Right renal pelvis (tissue), 4 donors: ENCODE results near the gene FGA. TPM values are rescaled to one million over a fixed set of nuclear protein-coding genes. Genes with fewer than 3 reads are reported as not detected.

Source experiments
- DNase-seq, 4 donors: peaks; one replicate each; pipeline ENCODE4 v3.0.0-alpha.2; 2013; ENCODE audit warnings: low read depth in 4 of 4, low spot score in 3 of 4, missing footprints in 1 of 4
- polyA plus RNA-seq, 4 donors: library from polyadenylated mRNA; unstranded; fragments of 120-200 nt; gene quantifications; one replicate each; pipeline ENCODE4 v1.2.1, GENCODE V29; 2013; ENCODE audit not compliant: insufficient read length in 4 of 4

FGA gene
- polyA plus RNA-seq: 1 to 10 TPM in 1 of 4 donors, under 1 TPM in 3; 0.06 to 1.7 (median 0.39) TPM

DNA sequence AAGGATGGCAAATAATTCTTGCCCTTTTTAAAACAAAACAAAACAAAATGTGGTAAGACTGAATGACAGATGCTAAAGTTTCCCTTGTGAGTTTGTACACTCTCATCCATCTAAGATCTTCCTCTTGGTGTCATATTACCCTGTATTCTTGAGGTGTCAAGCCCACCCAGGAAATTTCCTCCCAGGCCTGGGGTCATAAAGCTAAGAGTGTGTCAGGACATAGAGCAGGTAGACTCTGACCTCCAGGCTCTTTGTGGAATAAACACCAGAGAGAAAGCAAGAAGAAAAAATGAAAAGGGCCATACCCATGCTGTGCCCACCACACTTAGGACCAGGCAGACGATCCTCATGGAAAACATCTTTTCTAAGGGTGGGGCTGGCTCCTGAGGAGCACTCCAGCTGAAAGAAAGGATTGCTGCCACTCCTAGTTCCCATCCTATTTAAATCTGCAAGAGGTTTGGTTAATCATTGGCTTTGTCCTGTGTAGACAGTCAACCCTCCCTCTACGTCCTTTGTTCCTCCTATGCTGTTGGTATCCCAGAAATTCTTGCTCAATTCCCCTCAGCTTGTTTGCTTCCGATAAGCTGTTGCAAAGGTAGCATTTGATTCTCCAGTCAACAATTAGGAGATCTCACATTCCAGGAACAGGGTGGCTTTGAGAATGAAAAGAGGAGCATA, at the start of gene FGA:
Gene FGA (minus strand): TSS at position 414 of the 678 bp plus-strand sequence. CDS start 55 bp downstream, at position 359.
- no peak for DNase-seq

DNA sequence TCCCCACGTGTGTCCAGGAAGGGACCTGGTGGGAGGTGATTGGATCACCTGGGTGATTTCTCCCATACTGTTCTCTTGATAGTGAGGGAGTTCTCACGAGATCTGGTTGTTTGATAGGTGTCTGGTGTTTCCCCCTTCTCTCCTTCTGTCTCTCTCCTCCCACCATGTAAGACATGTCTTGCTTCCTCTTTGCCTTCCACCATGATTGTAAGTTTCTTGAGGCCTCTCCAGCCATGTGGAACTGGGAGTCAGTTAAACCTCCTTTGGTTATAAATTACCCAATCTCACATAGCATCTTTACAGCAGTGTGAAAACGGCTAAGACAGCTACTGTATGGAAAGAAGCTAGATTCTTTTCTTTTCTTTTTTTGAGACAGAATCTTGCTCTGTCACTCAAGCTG, 43.5 kb upstream of the FGA start:
- no peak for DNase-seq

DNA sequence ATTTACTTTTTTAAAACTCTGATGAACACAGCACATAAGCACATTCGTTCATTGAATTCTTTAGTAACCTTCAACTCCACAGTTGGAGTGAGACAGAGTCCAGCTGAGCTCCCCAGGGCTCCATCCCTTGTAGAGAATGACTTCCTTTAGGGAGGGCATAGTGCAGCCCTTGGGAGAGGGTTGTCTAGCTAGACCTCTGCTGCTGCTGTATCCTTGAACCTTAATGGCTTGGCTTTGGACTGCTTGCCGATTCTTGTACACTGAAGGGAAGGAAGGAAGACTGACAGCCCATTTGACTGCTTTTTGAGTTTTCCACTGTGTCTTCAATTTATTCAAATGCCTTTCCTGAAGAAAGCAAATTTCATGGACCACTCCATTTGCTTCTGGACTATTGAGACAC, 41.3 kb upstream of the FGA start:
- no peak for DNase-seq

DNA sequence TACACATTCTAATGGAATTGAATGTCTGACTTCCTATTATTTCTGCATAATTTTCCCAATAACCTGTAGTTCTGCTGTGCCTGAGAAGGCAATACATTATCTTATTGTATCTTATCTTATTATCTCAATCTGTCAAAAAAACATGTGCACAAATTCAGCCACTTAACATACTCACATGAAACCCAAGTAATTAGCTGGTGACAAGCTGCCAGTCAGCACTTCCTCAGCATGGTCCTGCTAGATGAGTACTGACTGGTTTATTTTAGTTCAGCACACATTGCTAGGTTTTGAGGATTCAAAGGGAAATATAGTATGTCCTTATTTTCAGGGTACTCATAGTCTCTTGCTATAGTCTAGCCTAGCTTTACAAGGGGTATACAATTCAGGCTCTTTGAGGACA, 39.8 kb upstream of the FGA start:
- DNase-seq: no peak

DNA sequence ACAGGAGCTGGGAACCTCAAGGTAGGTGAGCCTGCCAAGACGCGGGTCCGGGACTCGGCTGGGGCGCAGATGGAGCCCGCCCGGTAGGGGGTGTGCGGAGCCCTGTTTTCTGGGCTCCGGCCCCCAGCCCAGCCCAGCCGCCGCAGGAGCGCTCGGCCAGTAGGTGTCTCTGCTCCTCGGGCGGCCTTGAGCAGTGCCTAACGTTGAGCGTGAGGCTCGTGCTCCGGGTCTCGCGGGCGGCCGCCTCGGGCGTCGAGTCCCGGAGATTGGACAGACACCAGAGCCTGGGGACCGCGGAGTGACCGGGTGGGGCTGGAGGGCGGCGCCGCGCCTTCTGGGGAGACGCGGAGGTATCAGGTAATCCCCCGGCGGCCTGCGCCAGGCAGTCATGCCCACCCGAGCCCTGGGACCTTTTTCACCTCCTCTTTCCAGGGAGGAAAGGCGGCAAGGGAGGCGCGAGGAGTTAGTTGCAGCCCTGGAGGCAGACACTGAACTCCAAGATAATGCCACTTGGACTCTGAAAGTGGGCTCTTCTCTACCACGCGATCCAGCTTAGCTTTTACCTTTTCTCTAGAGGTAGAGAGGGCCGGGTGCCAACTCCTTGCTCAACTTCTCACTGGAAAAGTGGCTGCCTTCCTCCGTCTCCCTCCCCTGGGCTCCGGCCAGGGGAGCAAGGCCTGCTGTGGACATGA, 36.4 kb upstream of the FGA start:
- DNase-seq: peak in 2 of 4 donors; percentile 32 to 35

DNA sequence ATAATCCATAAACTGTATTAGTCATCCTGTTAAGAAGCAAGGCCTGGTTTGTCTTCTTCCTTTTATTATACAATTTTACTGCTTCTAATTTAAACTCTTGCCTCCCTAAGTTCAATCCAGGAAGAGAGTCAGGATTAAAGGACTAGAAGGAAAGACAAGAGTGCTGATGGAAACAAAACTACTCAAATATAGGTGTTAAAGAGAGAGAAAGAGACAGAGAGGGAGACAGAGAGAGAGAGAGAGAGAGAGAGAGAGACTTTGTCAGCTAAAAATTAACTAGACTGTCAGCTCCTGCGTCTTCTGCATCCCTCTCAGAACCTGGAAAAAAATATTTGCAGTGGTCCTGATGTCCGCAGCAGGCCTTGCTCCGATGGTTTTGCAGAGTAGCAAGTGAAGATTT, 35.4 kb upstream of the FGA start:
- DNase-seq: no peak

DNA sequence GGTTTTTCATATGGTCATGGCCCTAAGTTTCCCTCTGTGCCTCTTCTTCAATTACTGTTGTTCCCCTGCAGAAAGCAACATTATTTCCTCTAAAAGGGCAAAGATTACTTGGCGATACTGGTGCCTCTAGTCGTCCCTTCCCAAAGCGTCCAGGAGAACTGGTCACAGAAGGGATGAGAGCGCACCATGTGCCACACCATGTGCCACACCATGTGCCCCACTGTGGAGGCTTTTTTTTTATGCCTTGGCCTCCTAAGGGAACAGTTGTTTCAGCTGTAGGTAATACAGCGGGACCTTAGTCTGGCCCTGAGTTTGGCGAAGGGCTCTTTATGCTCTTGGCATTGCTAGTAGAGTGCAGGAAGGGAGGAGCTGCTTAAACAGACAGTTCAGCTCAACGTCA, 33.5 kb upstream of the FGA start:
- no peak for DNase-seq

DNA sequence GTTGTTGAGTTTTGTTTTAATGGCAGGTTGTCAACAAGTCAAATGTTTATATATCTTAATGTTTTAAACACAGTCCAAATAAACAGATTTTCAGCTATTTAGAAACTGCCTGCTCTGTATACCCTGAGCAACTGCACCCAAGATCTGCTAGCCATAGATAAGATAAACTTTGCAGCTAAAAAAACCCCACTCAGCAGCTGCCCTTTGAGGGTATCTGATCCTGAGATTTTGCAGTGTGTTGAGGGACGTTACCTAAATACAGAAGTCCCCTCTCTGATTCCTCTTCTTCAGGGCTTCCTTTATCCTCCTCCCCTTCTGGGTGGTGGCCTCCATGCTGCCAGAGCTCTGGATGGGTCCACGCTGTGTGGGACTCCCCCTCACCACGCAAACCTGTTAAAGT, 32.9 kb upstream of the FGA start:
- DNase-seq: no peak

DNA sequence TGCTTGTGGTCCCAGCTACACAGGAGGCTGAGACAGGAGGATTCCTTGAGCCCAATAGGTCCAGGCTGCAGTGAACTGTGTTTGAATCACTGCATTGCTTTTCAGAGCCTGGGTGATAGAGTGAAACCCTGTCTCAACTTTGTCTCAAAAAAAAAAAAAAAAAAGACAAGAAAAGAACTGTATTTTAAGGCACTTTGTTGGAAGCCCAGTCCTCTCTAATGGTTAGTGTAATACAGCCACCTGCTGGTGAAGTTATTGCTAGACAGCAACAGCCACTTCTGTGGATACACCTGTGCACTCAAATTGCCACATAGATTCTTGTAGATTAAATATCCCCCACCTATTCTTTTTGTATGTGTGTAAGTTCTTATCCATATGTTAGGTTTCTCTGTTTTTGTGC, 32.1 kb upstream of the FGA start:
- no peak for DNase-seq

DNA sequence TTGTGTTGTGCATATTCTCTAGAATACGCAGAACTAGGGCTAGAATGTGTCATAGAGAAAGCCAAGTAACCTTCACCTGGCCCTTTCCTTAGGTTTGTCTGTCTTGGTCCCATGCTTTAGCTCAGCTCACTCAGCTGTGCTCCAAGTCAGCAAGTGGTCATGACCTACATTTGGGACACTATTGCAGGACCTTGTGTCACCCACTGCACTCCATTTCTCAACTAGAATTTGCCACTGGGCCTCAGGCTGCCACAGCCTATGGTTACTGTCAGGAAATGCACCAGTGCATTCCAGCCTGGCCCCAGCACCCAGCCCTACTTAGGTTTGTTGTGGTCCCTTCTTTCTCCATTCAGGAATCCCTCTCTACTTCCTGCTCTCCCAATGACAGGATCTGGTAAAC, 29.6 kb upstream of the FGA start:
- no peak for DNase-seq

DNA sequence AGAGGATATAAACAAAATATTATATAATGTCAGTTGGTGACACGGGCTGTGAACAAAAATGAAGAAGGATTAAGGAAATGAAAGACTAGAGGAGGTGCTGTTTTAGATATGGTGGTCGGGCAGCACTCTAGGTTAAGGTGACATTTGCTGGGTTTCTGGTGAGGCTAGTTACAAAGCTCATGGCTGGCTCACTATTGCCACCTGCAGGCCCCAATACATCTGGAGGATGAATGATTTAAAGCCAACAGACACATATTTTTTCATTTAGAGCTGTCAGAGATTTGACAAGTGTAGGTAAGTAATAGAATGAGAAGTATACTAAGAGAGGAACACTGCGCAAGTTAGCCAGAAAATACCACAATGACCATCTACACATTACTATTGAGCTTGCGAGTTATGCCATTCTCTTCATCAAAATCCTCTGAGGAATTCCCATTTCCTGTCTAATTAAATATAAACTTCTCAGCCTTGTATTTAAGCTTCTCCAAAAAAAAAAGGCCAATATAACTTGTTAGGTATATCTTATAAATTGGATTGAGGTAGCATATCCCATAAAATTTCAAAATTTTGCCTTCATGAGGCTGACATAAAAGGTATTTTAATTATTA, 28.3 kb upstream of the FGA start:
- no peak for DNase-seq

DNA sequence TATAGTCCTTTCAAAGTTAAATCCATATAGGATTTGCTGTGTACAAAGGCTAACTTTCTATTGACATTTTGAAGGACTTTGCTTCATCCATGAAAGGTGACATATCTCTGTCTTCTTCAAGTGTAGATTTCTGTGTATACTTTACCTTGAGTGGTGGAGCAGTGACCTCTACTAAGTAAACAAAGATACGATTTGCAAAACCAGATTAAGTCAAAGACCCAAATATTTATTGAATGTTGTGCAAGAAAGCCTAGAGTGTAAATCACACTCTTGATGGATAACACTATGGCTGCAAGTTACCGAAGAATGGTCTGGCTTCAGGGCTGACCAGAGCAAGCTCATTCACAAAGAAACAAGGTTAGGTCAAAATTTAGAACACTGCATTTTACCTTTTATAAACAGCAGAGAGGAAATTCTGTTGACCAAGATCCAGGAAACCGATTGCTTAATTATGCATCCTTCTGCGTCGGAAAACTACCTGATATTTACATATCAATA, 27.3 kb upstream of the FGA start:
- no peak for DNase-seq

DNA sequence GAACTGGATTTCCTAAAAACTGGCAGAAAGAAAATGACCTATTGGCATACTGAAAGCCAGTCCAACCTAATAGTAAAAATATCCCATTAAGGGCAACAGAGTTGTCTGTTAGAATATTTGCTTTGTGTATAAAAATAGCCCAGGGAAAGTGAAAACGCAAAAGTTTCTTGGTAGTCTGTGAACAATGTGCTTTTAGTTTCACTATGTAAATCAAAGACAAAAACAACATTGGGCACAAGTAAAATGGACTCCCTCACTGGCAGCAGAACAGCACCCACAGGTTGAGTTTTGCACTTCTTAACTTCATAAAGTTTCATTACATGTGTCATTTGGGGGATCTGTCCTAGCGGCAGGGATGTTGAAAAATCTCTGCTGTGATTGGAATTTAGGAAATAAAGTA, 26.2 kb upstream of the FGA start:
- no peak for DNase-seq

DNA sequence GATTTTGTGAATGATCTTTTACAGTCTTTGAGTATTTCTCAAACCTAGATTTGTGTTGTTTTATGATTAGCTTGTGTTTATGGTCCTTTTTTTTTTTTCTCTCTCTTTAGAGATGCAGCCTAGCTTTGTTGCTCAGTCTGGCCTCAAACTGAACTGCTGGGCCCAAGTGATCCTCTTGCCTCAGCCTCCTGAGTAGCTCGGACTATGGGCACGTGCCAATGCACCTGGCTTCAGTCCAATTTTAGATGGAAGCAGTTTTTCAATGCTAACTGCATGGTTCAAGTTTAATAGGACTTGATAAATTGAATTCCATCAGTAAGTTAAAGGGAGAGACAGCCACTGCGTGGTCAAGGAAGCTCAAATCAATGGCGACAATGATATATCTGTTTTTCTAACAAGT, 25.7 kb upstream of the FGA start:
- no peak for DNase-seq

DNA sequence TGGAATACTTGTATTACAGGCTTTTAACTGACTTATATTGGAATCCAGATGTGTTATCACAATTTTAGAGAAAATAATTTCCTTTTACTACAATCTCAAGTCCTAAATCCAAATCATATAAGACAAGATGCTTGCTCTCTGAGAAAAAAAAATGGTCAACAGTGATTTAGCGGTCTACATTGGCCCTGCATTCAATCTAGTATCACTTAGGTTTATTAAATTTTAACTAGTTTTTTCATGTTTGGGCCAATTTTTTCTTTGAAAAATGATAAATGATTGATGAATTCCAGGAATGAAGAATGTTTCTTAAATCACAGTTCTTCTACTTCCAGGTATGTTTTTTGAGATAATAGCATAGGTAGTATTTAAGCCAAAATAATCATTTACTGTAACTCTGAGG, 24.7 kb upstream of the FGA start:
- no peak for DNase-seq

DNA sequence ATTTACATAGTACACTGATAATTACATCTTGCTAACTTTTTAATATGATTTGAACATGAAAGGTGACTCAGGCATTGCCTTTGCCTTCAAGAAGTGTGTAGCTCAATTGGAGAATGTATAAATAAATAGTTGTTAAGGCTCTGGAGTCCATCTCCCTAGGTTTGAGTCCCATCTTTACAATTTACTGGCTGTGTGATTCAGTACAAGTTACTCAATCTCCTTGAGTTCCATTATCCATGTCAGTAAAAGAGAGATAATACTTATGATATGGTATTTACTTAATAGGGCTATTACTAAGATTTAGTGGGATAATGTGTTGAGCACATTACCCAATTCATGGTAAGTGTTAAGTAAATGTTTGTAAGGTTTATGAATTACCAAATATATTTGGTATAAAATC, 23.8 kb upstream of the FGA start:
- DNase-seq: no peak

DNA sequence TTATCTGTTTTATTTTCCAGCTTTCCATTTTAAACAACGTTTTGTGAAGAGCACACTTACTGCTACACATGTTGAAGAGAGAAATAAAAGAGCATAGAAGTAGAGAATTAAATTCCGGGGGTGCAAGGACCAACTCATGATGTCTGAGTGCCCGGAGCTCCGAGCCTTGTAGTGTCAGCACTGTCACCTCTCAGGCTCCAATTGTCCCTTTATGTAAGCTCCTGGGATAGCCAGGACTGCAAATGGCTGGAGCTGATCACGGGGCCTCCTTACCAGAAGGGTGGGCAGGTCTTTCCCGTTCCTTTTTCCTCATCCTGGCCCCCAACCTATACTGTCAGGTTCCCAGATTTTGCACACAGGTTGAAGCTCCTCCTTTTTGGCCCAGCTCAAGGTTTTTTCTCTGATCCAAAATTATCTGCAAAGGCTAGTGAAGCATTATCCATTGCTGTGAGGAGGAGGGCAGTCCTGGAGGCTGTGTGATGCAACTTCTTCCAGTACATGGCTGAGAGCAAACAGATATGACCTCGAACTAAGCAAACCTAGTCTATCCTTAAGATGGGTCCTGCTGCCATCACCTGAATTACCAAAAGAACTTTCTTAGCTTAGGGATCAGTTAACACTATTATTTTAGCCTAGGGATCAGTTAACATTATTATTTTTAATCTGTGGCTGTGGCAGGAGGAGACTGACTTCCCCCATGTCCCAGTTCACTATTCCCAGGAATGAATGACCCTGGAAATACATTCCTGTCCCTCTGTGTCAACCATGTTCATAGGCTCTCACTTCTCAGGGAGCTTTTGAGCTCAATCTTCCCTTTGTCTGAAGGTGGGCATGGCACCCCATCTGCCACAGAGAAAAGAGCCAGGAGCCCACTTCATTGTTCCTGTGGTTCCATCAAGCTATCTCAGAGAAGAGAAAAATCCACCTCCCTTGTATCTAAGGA, 22.2 kb upstream of the FGA start, which contains the start of gene FGG:
Gene FGG (minus strand): TSS at position 185 of the 943 bp plus-strand sequence. CDS start 47 bp downstream, at position 138.
- no peak for DNase-seq

DNA sequence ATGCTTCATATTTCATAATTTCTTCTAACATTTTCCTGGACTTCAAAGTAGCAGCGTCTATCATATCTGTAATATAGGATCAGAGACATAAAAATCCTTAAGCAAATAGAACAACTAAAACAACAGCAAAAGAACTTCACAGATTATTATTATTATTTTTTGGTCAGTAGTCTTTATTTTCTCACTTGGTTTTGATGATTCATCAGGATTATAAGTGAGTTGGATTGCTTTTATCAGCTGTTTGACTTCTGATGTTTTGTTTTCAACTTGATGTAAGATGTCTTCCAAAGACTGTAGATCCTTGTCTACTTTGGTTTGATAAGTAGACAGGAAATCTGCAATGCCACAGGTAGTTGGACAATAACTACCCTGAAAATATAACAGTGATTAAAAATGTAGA, 21.3 kb upstream of the FGA start:
- no peak for DNase-seq

DNA sequence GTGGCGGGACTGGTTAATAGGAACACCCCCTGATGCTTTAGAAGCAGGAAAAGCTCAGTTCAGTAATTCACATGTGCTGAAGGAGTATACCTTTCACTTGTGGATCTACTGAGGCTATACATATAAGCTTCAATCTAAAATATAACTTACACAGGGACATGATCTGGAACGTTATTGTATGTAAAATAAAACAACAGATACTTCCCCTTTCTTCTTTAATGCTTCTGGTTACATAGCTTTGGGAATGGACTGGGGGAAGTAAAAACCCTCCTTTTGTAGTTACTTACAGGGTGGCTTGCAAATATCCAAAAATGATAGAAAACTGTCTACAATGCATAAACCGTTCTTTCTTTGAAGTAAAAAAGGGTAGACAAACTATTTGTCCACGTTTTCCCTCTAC, 20.0 kb upstream of the FGA start:
- no peak for DNase-seq

DNA sequence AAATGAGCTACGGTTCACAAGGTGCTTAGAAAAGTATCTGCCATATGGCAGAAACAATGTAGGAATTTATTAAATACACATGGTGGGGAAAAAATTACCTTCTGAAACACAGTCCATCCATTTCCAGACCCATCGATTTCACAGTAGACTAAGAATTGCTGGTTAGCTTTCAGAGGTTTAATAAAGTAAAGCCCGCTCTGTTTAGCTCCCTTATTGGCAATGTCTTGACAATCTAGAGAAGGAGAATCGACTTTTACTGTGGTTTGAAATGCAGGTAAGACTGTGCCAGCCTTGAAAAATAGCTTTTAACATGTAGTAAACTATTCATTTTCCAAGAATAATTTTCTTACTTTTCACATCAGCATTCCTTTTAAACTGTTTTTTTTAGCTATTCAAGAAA, 19.0 kb upstream of the FGA start:
- no peak for DNase-seq
